NK-92 treated with Interleukin-12 subunit alpha and Interleukin-12 subunit beta, amount 100 ng/mL, for 24 hours (cell line): ENCODE results near the gene ELOB.

Experiments
- DNase-seq: peaks from one replicate; lab custom pipeline; 2025; lab: John Stamatoyannopoulos, UW

ELOB gene

GRCh38 chr16:2810651-2811050 lies 33.6 kb upstream of the ELOB start:
- DNase-seq: no peak

- DNase-seq: no peak
Measured at GRCh38 chr16:2809149-2809760, 32.2 kb upstream of the ELOB start.

- no peak for DNase-seq
Measured at GRCh38 chr16:2808181-2808580, 31.1 kb upstream of the ELOB start.

GRCh38 chr16:2806286-2806685 lies 29.2 kb upstream of the ELOB start:
- DNase-seq: no peak

- no peak for DNase-seq
Measured at GRCh38 chr16:2804728-2805127, 27.6 kb upstream of the ELOB start.

GRCh38 chr16:2803545-2804195 lies 26.6 kb upstream of the ELOB start:
- DNase-seq: no peak

- no peak for DNase-seq
Measured at GRCh38 chr16:2799859-2800226, 22.8 kb upstream of the ELOB start.

- DNase-seq: no peak
Measured at GRCh38 chr16:2799205-2799858, 22.3 kb upstream of the ELOB start.

- DNase-seq: no peak
Measured at GRCh38 chr16:2798723-2799204, 21.7 kb upstream of the ELOB start.

GRCh38 chr16:2795395-2796143 lies 18.5 kb upstream of the ELOB start:
- DNase-seq: no peak

GRCh38 chr16:2792940-2793339 lies 15.9 kb upstream of the ELOB start:
- no peak for DNase-seq

GRCh38 chr16:2791174-2791573 lies 14.1 kb upstream of the ELOB start:
- DNase-seq: no peak

- no peak for DNase-seq
Measured at GRCh38 chr16:2790631-2791030, 13.6 kb upstream of the ELOB start.

GRCh38 chr16:2787961-2788360 lies 10.9 kb upstream of the ELOB start:
- DNase-seq: no peak

GRCh38 chr16:2787406-2787805 lies 10.3 kb upstream of the ELOB start, which contains the start of gene PRSS33:
Gene PRSS33, minus strand, starts transcription at chr16:2787560. Its CDS starts 1,013 bp downstream, at chr16:2786547.
- no peak for DNase-seq

GRCh38 chr16:2786826-2787151 lies 9.7 kb upstream of the ELOB start:
- no peak for DNase-seq

GRCh38 chr16:2786061-2786825 lies 9.2 kb upstream of the ELOB start:
- DNase-seq: no peak

GRCh38 chr16:2785101-2785991 lies 8.3 kb upstream of the ELOB start:
- no peak for DNase-seq

- no peak for DNase-seq
Measured at GRCh38 chr16:2784358-2785100, 7.4 kb upstream of the ELOB start.
